Measurements from ENCODE around the gene ASPDH. TPM values are rescaled to one million over a fixed set of nuclear protein-coding genes. Genes with fewer than 3 reads are reported as not detected.
A peak's percentile ranks its signal among the peaks of the same experiment; 100 is the strongest.

The ASPDH gene
- total and polyA plus RNA-seq, 2 of the 13 experiments (the other 11 are each of a cell fraction or from before 2014, with no cell fraction given) = 2.2 to 3.3 TPM

DNA sequence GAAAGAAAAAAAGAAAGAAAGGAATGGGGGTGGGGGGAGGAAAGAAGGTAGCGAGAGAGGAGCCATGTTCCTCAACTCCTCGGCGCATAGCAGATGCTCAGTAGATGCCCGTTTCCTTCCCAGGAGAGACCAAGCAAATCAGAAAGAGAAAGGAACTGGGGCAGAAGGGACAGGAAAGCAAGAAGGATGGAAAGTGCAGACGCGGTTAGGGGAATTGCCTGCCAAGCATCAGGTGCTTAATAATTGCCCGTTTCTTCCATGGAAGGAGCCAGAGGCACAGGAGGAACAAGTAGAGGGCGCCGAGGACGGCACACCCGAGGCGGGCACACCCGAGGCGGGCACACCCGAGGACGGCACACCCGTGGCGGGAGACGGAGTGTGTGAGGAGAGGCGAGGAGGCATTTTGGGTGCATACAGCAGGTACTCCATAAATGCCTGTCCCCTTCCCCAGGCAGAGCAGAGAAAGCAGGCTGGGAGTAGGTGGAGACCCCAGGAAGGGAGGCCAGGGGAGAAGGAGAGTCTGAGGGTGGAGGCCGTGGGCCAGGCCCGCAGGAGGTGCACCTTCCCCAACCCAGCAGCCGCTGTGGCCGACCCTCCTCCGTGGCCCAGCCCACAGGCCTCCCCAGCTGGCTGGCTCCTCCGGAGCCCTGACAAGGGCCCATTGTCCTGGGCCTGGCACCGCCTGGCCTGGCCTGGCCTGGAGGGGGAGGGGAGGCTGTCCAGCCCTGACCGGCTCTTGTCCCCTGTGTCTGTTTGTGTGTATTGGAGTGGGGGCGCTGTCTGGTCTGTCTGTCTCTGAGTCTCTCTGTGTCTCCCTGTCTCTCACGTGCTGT lies 17.3 kb downstream of the ASPDH start (continued):
- peak; percentile 75 for TF ChIP-seq PATZ1 (CRISPR knock-in tag; IDR thresholded peaks at IDR 0.05)
- no peak for TF ChIP-seq MTF2 (CRISPR knock-in tag; IDR thresholded peaks at IDR 0.05; ENCODE audit: borderline replicate concordance)
- peak; percentile 35; the same call in 1 of the 2 replicates for TF ChIP-seq GATAD2A (CRISPR knock-in tag; IDR thresholded peaks at IDR 0.05)
- 0 out of 2 replicates have a peak, but pooled peaks have one; percentile 28 for TF ChIP-seq SOX5 (CRISPR knock-in tag; IDR thresholded peaks at IDR 0.05; ENCODE audit: borderline replicate concordance)
- peak; percentile 70 for TF ChIP-seq ZFX (CRISPR knock-in tag; IDR thresholded peaks at IDR 0.05; ENCODE audit: low read depth)
- TF ChIP-seq ERF (CRISPR knock-in tag; IDR thresholded peaks at IDR 0.05) = no peak
- peak; percentile 23; the same call in 1 of the 2 replicates for TF ChIP-seq HDAC2 (CRISPR knock-in tag; IDR thresholded peaks at IDR 0.05)
- TF ChIP-seq TBX2 (CRISPR knock-in tag; IDR thresholded peaks at IDR 0.05; ENCODE audit: borderline replicate concordance) = peak; percentile 26; the same call in 1 of the 2 replicates
- TF ChIP-seq DMAP1 (CRISPR knock-in tag; IDR thresholded peaks at IDR 0.05) = no peak
- peak; percentile 30; the same call in 1 of the 2 replicates for TF ChIP-seq ZFP91 (CRISPR knock-in tag; IDR thresholded peaks at IDR 0.05; ENCODE audit: borderline replicate concordance)
- TF ChIP-seq RAD51 (IDR thresholded peaks at IDR 0.05; ENCODE audit: borderline replicate concordance) = no peak
- peak; percentile 79; the same call in 1 of the 2 replicates for TF ChIP-seq TFAP4 (IDR thresholded peaks at IDR 0.05; ENCODE audit: borderline replicate concordance, low read depth)
- TF ChIP-seq ZSCAN22 (CRISPR knock-in tag; IDR thresholded peaks at IDR 0.05) = peak; percentile 95
- peak; percentile 90 for TF ChIP-seq ZNF770 (CRISPR knock-in tag; IDR thresholded peaks at IDR 0.05)
- TF ChIP-seq GABPB1 (CRISPR knock-in tag; IDR thresholded peaks at IDR 0.05) = peak; percentile 24; the same call in 1 of the 2 replicates
- TF ChIP-seq SKI (IDR thresholded peaks at IDR 0.05; ENCODE audit: partially characterized antibody) = peak; percentile 72
- TF ChIP-seq NR2F6 (IDR thresholded peaks at IDR 0.05) = no peak
- TF ChIP-seq NR2F6 (CRISPR knock-in tag; IDR thresholded peaks at IDR 0.05) = peak; percentile 17; the same call in 1 of the 2 replicates
- no peak for TF ChIP-seq ZNF644 (CRISPR knock-in tag; IDR thresholded peaks at IDR 0.05; ENCODE audit: low read depth)
- no peak for TF ChIP-seq ZNF276 (CRISPR knock-in tag; IDR thresholded peaks at IDR 0.05; ENCODE audit: low read depth)
- TF ChIP-seq ZNF263 (CRISPR knock-in tag; IDR thresholded peaks at IDR 0.05) = peak; percentile 33; the same call in 1 of the 2 replicates
